Activated CD4-positive, alpha-beta T cell treated with anti-CD3 and anti-CD28 coated beads for 48 hours (primary cell): Measurements from ENCODE around the gene NAA38.
"Not testable (repeated sequence)": the region's sequence is repeated elsewhere in the genome, so short reads cannot be mapped to it uniquely, and the experiment has no call there.

ENCODE experiments used
- DNase-seq: peaks from one replicate; pipeline ENCODE4 v3.0.0-alpha.2; 2020

NAA38 gene

DNA sequence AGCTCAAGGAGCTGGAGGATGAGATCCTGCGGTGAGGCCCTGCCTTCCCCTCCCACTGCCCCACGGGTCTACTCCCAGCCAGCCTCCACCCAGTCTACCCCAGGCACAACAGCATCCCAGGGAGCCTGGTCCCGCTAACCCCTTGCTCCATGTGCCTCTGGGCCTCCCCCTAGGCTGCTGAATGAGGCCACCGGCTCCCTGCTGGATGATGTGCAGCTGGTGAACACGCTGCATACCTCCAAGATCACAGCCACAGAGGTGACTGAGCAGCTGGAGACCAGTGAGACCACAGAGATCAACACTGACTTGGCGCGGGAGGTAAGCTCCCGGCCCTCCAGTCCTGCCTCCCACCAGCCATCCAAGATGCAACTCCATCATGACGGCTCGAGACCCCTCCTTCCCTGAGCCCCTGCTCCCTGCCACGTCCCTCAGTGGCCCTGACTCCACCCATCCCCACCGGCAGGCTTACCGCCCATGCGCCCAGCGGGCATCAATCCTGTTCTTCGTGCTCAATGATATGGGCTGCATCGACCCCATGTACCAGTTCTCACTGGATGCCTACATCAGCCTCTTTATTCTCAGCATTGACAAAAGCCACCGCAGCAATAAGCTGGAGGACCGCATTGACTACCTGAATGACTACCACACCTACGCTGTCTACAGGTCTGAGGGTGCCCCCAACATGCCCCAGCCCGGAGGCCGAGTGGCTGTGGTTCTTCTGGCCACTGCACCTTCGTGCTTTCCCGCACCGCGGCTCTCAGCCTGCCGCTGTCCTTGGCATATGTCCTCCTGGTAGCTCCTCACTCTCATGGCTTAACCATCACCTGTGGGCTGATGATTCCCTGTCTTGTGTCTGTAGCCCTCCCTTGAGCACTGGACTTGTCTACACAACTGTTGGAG lies 38.4 kb downstream of the NAA38 start:
- DNase-seq: no peak

DNA sequence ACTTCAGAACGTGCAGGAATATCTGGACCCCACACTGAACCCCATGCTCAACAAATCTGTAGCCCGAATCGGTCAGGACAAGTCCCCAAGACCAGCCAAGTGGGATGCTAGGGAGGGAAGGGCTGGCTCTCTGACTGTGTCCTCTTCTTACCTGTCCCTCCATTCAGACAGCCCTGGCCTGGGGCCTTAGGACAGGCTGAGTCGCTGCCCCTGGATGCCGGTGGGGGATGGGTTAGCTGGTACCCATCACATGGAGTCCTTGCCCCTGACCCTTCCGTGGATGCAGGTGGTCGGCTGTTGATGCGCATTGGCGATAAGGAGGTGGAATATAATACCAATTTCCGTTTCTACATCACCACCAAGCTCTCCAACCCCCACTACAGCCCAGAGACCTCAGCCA lies 39.3 kb downstream of the NAA38 start:
- no peak for DNase-seq

DNA sequence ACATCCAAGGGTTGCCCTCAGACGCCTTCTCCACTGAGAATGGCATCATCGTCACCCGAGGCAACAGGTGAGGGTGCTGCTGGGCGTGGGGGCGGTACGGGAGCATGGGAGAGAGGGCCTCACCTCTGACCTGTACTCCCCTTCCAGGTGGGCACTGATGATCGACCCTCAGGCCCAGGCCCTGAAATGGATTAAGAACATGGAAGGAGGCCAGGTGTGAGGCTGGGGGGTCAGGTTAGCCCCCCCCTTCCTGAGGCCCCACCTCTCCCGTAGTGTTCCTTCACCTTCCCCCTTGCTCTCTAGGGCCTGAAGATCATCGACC lies 39.8 kb downstream of the NAA38 start:
- DNase-seq: no peak

DNA sequence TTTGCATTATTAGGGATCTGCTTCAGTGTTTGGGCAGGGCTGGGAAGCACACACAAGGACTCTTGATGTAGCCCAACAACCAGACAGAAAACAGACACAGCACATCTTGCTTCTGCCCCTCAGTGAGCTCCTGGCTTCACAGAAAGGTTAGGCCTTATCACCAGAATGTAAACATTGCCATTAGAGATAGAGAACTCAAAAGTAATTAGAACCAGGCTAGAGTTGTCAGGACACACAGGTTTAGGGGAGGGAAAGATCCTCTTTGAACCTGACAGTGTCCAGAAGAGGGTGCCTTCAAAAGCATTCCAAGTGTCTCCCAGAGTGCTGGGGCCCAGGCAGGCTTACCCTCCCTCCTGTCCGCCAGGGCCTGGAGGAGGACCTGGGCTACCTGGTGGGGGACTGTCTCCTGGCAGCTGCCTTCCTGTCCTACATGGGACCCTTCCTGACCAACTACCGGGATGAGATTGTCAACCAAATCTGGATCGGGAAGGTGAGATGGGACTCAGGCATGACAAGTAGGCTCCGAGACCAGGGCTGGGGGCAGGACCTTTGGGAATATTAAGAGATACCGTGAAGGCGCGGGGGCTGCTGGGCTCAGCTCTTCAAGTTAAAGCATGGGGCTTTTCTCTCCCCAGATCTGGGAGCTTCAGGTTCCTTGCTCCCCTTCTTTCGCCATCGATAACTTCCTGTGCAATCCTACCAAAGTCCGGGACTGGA lies 40.3 kb downstream of the NAA38 start:
- DNase-seq: no peak

DNA sequence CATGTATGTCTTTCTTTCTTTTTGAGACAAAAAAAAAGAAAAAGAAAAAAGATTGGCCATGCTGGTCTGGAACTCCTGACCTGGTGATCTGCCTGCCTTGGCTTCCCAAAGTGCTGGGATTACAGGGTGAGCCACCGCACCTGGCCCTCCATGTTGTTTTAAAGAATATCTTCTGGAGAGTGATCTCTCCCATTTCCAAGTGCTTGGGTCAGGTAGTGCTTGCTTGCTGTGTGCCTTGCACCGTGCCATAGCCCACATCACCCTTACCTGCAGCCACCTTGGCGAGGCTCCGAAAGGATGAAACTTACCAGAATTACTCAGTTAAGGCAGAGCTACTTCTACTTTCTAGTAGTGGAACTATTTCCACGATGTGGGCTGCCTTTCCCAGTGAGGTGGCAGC lies 42.4 kb downstream of the NAA38 start:
- DNase-seq: no peak

DNA sequence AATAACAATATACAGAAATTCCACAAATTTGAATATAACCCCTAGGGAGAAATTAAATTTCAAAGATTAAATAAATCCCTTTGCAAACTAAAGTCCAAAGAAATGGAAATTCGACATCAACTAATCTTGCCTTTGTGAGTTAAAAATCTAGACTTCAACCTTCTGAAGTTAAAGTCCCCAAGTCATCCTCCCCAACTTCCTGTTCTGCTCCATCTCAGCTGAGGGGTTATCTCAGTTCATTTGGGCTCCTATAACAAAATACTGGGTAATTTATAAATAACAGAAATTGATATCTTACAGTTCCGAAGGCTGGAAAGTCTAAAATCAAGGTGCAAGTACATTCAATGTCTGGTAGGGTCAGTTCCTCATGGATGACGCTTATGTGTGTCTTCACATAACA lies 46.1 kb downstream of the NAA38 start:
- DNase-seq: no peak

DNA sequence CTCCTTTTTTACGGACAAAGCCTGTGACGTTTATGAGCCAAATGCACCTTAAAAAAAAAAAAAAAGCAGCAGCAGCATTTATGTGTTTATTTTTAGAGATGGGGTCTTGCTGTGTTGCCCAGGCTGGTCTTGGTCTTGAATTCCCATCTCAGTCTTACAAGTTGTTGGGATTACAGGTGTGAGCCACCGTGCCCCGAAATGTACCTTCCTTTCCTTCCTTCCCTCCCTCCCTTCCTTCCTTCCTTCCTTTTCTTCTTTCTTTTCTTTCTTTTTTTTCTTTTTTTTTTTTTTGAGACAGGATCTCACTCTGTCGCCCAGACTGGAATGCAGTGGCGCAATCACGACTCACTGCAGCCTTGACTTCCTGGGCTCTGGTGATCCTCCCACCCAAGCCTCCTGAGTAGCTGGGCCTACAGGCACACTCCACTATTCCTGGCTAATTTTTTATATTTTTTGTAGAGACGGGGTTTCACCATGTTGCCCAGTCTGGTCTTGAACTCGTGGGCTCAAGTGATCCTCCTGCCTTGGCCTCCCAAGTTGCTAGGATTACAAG lies 47.5 kb downstream of the NAA38 start:
- not testable (repeated sequence) for DNase-seq

DNA sequence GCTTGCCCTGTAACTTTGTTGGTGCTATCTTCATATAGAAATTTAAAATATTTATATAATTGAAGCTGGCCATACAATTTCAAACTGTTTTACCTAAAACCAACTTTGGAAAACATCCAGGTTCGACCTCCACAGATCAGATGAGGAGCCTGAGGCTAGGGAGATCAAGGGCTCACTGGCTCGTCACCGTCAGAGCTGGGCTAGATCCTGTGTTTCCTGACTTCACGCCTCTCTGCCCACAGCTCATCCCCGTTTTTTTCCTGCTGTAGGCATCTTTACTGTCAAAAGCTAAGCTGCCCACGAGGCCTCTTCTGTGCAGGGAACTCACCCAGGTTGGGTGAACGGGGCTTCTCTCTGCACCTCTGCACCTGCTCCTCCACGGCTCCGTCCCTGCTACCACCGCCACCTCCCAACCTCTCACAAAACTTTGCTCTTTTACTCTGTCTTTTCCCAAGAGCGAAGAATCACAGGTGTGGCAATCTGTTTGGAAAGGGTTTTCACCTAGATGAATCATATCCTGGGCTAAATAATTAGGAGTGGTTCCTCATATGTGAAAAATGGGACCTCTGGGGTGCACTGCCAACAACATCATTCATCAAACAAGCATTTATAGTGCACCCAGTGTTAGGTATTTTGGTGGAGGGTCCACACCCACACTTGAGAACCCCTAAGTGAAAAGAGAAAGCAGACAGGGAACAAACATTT lies 48.1 kb downstream of the NAA38 start:
- no peak for DNase-seq

DNA sequence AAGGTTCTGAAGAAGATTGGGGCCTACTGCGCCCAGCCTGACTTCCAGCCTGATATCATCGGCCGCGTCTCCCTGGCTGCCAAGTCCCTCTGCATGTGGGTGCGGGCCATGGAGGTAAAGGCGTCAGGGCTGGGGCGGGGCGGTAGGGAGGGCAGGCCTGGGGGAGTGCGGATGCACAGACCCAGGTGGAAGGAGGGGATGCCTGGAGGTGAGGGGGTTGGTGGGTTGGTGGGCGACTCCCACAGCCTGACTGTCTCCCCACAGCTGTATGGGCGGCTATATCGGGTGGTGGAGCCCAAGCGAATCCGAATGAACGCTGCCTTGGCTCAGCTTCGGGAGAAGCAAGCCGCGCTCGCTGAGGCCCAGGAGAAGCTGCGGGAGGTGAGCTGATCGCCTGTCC lies 50.2 kb downstream of the NAA38 start:
- DNase-seq: no peak
